ENCODE data around the gene OTOGL. TPM values are rescaled to one million over a fixed set of nuclear protein-coding genes. Genes with fewer than 3 reads are reported as not detected.

OTOGL gene
- polyA plus RNA-seq, 1 donor from 2014 or later, result 0.33 TPM

- Histone ChIP-seq H3K9me3 (ENCODE audit: low read length) (no peaks in the 10 kb centered on the region), H4K20me1 (ENCODE audit: insufficient read depth) (no peaks in the 10 kb centered on the region), H3K4me2 (ENCODE audit: low read length) (no peak overlapping the region), H2AFZ (ENCODE audit: low read depth, low read length) (no peak overlapping the region), H3K9ac (ENCODE audit: low read length) (no peak overlapping the region), H3K79me2 (replicated peaks; ENCODE audit: insufficient read depth, low read length) (no peaks in the 10 kb centered on the region), H3K27me3 (ENCODE audit: insufficient read depth, low read depth, low read length) (no peaks in the 10 kb centered on the region), H3K36me3 (ENCODE audit: insufficient read depth, low read length) (no peaks in the 10 kb centered on the region), H3K27ac (ENCODE audit: low read length) (no peak overlapping the region), H3K4me3 (ENCODE audit: low read length) (no peak overlapping the region), H3K9me2 (ENCODE audit: insufficient read depth, low read length) (no peaks in the 10 kb centered on the region), H3F3A (ENCODE audit: insufficient read depth, low read length, poor library complexity, severe bottlenecking) (no peaks in the 10 kb centered on the region)
- TF ChIP-seq TAF1 (IDR thresholded peaks at IDR 0.05; ENCODE audit: low read depth), result no peak
- no peak for TF ChIP-seq REST (IDR thresholded peaks at IDR 0.05; ENCODE audit: borderline replicate concordance)
- TF ChIP-seq SMC3 (conservative IDR thresholded peaks at IDR 0.05; ENCODE audit: poor library complexity), result no peak
- TF ChIP-seq POLR2AphosphoS5 (IDR thresholded peaks at IDR 0.05), result no peak
- no peak for TF ChIP-seq MXI1 (conservative IDR thresholded peaks at IDR 0.05; ENCODE audit: poor library complexity, severe bottlenecking)
- TF ChIP-seq CTCF (IDR thresholded peaks at IDR 0.05; ENCODE audit: poor library complexity, severe bottlenecking), result no peak
- TF ChIP-seq EZH2 (IDR thresholded peaks at IDR 0.05; ENCODE audit: borderline replicate concordance, insufficient read depth, low read length, poor library complexity, severe bottlenecking), result no peak
- TF ChIP-seq EP300 (conservative IDR thresholded peaks at IDR 0.05; ENCODE audit: poor library complexity, severe bottlenecking), result no peak
- TF ChIP-seq RAD21 (conservative IDR thresholded peaks at IDR 0.05), result no peak
Observed at GRCh38 chr12:80282761-80283160, 183.4 kb downstream of the OTOGL start.

- H3K4me3 ChIP-seq (ENCODE audit: low read length), result no peak overlapping the region
- H3K9ac ChIP-seq (ENCODE audit: low read length), result no peak overlapping the region
- H3K9me3 ChIP-seq (ENCODE audit: low read length), result no peaks in the 10 kb centered on the region
- H3K36me3 ChIP-seq (ENCODE audit: insufficient read depth, low read length), result no peaks in the 10 kb centered on the region
- H3K79me2 ChIP-seq (replicated peaks; ENCODE audit: insufficient read depth, low read length), result no peaks in the 10 kb centered on the region
- H4K20me1 ChIP-seq (ENCODE audit: insufficient read depth), result no peaks in the 10 kb centered on the region
- no peaks in the 10 kb centered on the region for H3K9me2 ChIP-seq (ENCODE audit: insufficient read depth, low read length)
- H3K27ac ChIP-seq (ENCODE audit: low read length), result no peak overlapping the region
- no peaks in the 10 kb centered on the region for H3F3A ChIP-seq (ENCODE audit: insufficient read depth, low read length, poor library complexity, severe bottlenecking)
- TF ChIP-seq CTCF (IDR thresholded peaks at IDR 0.05; ENCODE audit: poor library complexity, severe bottlenecking) (no peak), EZH2 (IDR thresholded peaks at IDR 0.05; ENCODE audit: borderline replicate concordance, insufficient read depth, low read length, poor library complexity, severe bottlenecking) (no peak), POLR2AphosphoS5 (IDR thresholded peaks at IDR 0.05) (no peak), REST (IDR thresholded peaks at IDR 0.05; ENCODE audit: borderline replicate concordance) (no peak), RAD21 (conservative IDR thresholded peaks at IDR 0.05) (no peak), SMC3 (conservative IDR thresholded peaks at IDR 0.05; ENCODE audit: poor library complexity) (no peak), MXI1 (conservative IDR thresholded peaks at IDR 0.05; ENCODE audit: poor library complexity, severe bottlenecking) (no peak), TAF1 (IDR thresholded peaks at IDR 0.05; ENCODE audit: low read depth) (no peak), EP300 (conservative IDR thresholded peaks at IDR 0.05; ENCODE audit: poor library complexity, severe bottlenecking) (no peak)
- no peak overlapping the region for H2AFZ ChIP-seq (ENCODE audit: low read depth, low read length)
- H3K4me2 ChIP-seq (ENCODE audit: low read length), result no peak overlapping the region
- no peaks in the 10 kb centered on the region for H3K27me3 ChIP-seq (ENCODE audit: insufficient read depth, low read depth, low read length)
Observed at GRCh38 chr12:80291108-80291754, 191.9 kb downstream of the OTOGL start.

All from neural cell (in vitro differentiated cells).